Chondrocyte (in vitro differentiated cells): ENCODE results near the gene ODAPH. TPM values are rescaled to one million over a fixed set of nuclear protein-coding genes. Genes with fewer than 3 reads are reported as not detected.
"Not testable (repeated sequence)": the region's sequence is repeated elsewhere in the genome, so short reads cannot be mapped to it uniquely, and the experiment has no call there.

Source experiments
- DNase-seq: peaks from one replicate; pipeline ENCODE4 v3.0.0; 2021; ENCODE audit warnings: mixed read lengths, low spot score
- H3K27ac Mint-ChIP-seq: one replicate; pipeline ENCODE4 v1.8.0; 2021; ENCODE audit warnings: mild to moderate bottlenecking, moderate library complexity, mixed read lengths; ENCODE audit not compliant: unreplicated experiment
- H3K27me3 Mint-ChIP-seq: 2 replicates; pipeline ENCODE4 v1.8.0; 2021; ENCODE audit warnings: low read depth, mixed read lengths
- H3K36me3 Mint-ChIP-seq: 2 replicates; pipeline ENCODE4 v1.8.0; 2021; ENCODE audit warnings: low read depth, mixed read lengths
- H3K4me1 Mint-ChIP-seq: 2 replicates; pipeline ENCODE4 v1.8.0; 2021; ENCODE audit warnings: low read depth, mild to moderate bottlenecking, mixed read lengths
- H3K4me3 Mint-ChIP-seq: one replicate; pipeline ENCODE4 v1.8.0; 2021; ENCODE audit warnings: mild to moderate bottlenecking, moderate library complexity, mixed read lengths; ENCODE audit not compliant: unreplicated experiment
- H3K9me3 Mint-ChIP-seq: 2 replicates; pipeline ENCODE4 v1.8.0; 2021; ENCODE audit warnings: low read depth, mixed read lengths
- long read RNA-seq: library from polyadenylated mRNA; stranded (forward); transcript quantifications from one replicate; pipeline ENCODE4 v2.0.0, GENCODE V29; 2021
- total RNA-seq: library from RNA; stranded (reverse); gene quantifications from 3 replicates; pipeline ENCODE4 v1.2.1, GENCODE V29; 2021
- TF ChIP-seq, protein P1 (sequence below): fragments of 200-600 bp; sonication (generic); IDR thresholded peaks from 2 replicates; pipeline ENCODE4 v1.5.0; 2021; ENCODE audit warnings: antibody characterized with exemption, mild to moderate bottlenecking, moderate library complexity

The ODAPH gene
- not detected in 3 replicates for total RNA-seq
- long read RNA-seq, result 0 reads

DNA sequence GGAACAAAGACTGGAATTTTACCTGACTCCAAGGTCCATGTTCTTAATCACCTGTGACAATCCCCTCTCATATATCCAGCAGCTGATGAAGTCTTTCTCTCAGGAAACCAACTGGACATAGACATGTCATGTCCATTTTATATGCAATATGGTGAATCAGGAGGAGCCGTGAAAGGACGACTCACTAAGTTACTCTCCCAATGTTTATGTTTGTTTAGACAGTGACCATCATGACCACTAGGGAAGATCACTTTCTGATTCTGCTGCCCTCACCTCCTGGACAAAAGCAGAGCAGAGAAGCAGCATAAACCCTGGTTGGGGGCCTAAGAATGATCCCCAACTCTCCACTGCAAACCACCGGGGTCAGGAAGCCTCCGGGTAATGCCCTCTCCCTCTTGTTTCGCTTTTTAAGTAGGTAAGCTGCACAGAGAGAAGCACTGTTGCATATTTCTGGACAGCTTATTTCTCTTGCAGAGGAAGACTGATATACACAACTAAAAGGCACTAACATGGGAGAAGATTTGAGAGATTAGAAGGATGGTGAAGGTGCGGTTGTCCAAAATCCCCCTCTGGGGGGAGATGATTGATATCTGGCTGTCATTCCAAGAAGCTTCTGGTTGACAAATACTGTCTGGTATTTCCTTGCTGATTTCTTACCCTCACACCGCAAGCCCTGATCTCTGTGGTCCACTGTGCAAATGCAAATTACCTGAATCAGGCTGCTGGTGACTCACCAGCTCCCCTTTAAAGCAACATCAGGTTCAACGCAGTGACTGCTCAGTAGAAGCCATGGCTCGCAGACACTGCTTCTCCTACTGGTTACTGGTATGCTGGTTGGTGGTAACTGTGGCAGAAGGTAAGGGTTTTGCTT lies at the start of gene ODAPH:
Gene ODAPH (plus strand): TSS at position 773 of the 871 bp plus-strand sequence. CDS start 17 bp downstream, at position 790.
- Mint-ChIP-seq H3K27me3 (peaks cover 12% of the 10 kb centered on the region), H3K27ac (no peak within 1 kb of the TSS), H3K9me3 (no peaks in the 10 kb centered on the region), H3K4me3 (no peak within 1 kb of the TSS), H3K4me1 (peaks cover 2% of the 10 kb centered on the region), H3K36me3 (no peaks in the 10 kb centered on the region)
- DNase-seq, result no peak
- TF ChIP-seq, protein P1, sequence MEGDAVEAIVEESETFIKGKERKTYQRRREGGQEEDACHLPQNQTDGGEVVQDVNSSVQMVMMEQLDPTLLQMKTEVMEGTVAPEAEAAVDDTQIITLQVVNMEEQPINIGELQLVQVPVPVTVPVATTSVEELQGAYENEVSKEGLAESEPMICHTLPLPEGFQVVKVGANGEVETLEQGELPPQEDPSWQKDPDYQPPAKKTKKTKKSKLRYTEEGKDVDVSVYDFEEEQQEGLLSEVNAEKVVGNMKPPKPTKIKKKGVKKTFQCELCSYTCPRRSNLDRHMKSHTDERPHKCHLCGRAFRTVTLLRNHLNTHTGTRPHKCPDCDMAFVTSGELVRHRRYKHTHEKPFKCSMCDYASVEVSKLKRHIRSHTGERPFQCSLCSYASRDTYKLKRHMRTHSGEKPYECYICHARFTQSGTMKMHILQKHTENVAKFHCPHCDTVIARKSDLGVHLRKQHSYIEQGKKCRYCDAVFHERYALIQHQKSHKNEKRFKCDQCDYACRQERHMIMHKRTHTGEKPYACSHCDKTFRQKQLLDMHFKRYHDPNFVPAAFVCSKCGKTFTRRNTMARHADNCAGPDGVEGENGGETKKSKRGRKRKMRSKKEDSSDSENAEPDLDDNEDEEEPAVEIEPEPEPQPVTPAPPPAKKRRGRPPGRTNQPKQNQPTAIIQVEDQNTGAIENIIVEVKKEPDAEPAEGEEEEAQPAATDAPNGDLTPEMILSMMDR, result peak; percentile 26

DNA sequence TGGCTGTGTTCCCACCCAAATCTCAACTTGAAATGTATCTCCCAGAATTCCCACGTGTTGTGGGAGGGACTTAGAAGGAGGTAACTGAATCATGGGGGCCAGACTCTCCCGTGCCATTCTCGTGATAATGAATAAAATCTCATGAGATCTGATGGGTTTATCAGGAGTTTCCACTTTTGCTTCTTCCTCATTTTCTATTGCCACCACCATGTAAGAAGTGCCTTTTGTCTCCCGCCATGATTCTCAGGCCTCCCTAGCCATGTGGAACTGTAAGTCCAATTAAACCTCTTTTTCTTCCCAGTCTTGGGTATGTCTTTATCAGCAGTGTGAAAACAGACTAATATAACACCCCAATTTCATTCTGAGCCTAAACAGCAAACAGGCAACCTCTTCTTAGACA lies 46.3 kb upstream of the ODAPH start:
- DNase-seq, H3K36me3 Mint-ChIP-seq, H3K9me3 Mint-ChIP-seq, H3K27me3 Mint-ChIP-seq, H3K4me3 Mint-ChIP-seq, H3K27ac Mint-ChIP-seq: not testable (repeated sequence)
- peaks cover 14% of the 10 kb centered on the region for H3K4me1 Mint-ChIP-seq

DNA sequence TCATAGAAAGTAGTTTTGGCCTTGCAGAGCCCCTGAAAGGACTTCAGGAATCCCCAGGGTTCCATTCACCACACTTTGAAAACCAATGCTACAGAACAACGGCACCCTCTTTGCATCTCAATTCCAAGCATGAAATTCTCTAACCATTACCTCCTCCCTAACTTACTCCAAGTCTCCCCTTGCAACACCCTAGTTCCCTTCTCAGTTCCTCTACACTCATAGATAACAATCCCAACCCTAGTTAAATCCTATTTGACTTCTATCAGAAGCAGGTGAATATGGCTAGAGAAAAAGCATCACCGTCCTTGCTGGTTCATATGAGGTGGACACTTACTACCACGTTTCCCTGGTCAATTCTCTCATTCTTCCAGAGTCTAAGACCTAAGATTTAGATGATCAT lies 44.0 kb upstream of the ODAPH start:
- no peak for DNase-seq
- no peaks in the 10 kb centered on the region for H3K27me3 Mint-ChIP-seq
- peaks cover 2% of the 10 kb centered on the region for H3K36me3 Mint-ChIP-seq
- H3K9me3 Mint-ChIP-seq, result no peaks in the 10 kb centered on the region
- peaks cover 24% of the 10 kb centered on the region for H3K4me1 Mint-ChIP-seq
- H3K27ac Mint-ChIP-seq, result no peak overlapping the region
- TF ChIP-seq, protein P1, result no peak
- no peak overlapping the region for H3K4me3 Mint-ChIP-seq

- H3K27me3 Mint-ChIP-seq, result no peaks in the 10 kb centered on the region
- peak overlapping the region; percentile 93 for H3K4me3 Mint-ChIP-seq
- no peak for DNase-seq
- TF ChIP-seq, protein P1, result no peak
- H3K36me3 Mint-ChIP-seq, result peaks cover 6% of the 10 kb centered on the region
- H3K27ac Mint-ChIP-seq, result no peak overlapping the region
- H3K4me1 Mint-ChIP-seq, result peaks cover 24% of the 10 kb centered on the region
- H3K9me3 Mint-ChIP-seq, result no peaks in the 10 kb centered on the region
Measured at GRCh38 chr4:75512386-75513211, 43.3 kb upstream of the ODAPH start.

- H3K4me1 Mint-ChIP-seq, result peaks cover 26% of the 10 kb centered on the region
- H3K36me3 Mint-ChIP-seq, result peaks cover 8% of the 10 kb centered on the region
- TF ChIP-seq, protein P1, result no peak
- H3K4me3 Mint-ChIP-seq, result peak overlapping the region; percentile 93
- H3K27me3 Mint-ChIP-seq, result no peaks in the 10 kb centered on the region
- peak overlapping the region; percentile 97 for H3K27ac Mint-ChIP-seq
- H3K9me3 Mint-ChIP-seq, result no peaks in the 10 kb centered on the region
- no peak for DNase-seq
Measured at GRCh38 chr4:75513526-75514130, 42.2 kb upstream of the ODAPH start.
